Measurements from ENCODE around the gene HPSE.
"Not testable (repeated sequence)": the region's sequence is repeated elsewhere in the genome, so short reads cannot be mapped to it uniquely, and the experiment has no call there.

HPSE gene

DNA sequence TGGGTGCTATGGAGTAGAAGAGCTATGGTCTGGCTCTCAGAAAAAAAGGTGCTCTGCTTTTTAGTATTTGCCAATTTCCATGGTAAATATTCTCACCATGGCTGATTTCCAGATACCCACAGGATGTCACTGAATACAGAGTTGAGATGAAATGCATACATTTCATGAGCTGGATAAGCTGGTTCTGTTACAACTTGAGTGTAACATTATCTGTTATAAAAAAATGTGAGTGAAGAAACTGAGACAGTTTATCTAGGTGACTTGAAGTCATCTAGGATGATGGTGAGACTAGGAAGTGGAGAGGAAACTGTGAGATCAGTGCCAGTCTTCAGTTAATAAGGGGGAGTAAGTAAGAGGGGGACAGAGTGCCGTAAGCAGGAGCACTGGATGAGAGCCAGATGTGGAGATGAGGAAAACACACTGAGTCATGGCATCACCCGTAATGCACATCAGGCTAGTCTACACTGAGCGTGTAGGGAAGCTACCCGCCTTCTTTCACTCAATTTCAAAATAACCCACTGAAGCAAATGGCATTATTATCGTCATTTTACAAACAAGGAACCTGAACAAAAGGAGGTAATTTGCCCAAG, 5.0 kb downstream of the HPSE start:
- no peak for DNase-seq

DNA sequence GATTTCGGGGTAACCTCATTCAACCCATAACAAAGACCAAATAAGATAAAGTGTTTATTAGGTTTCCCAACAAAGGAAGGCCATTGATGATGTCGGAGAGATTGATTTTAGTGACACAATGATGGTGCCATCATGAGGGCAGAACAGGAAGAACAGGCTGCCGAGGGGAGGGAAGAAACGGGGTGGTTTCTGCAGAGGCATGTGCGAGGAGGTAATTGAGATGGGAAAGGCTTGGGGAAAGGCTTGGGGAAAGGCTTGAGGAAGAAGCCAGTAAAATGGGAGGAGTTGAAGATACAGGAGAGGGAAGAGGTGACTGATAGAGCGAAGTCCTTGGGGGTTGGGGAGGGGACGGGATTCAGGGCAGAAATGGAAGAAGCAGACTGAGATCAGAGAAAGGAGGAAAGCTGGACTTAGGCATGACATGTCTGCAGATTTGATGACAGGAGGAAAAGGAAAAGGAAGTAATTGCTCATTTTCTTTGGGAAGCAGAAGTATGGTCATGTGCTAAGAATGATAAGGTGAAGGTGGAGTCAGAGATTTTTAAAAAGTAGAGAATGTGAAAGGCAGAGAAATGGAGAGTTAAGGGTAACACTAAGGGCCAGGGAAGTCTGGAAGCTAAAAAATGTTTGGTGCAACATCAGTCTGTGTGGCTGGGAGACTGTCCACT, 6.0 kb downstream of the HPSE start:
- DNase-seq = no peak

- DNase-seq = no peak
These were observed 8.1 kb downstream of the HPSE start for GRCh38 chr4:83326546-83326945.

DNA sequence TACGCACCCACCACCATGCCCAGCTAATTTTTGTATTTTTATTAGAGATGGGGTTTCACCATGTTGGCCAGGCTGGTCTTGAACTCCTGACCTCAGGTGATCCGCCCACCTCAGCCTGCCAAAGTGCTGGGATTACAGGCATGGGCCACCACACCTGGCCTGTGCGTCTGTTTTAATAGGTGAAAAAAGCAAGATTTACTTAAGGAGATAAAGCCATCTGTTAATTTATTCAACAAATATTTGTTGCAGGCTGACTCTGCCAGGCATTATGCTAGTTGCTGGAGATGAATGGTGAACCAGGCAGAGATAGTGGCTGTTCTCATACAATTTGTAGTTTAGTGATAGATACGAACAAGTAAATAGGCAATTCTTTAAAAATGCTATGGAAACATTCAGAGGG, 9.3 kb downstream of the HPSE start:
- DNase-seq = not testable (repeated sequence)

DNA sequence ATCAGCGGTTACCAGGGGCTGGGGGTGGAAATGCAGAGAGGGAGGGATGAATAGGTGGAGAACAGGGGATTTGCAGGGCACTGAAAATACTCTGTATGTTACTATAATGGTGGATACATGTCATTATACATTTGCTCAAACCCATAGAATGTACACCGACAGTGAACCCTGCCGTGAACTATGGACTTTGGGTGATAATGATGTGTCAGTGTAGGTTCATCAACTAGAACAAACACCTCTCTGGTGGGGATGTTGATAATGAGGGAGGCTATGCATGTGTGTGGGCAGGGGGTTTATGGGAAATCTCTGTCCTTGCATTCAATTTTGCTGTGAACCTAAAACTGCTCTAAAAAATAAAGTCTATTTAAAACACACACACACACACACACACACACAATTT, 11.5 kb downstream of the HPSE start:
- no peak for DNase-seq

DNA sequence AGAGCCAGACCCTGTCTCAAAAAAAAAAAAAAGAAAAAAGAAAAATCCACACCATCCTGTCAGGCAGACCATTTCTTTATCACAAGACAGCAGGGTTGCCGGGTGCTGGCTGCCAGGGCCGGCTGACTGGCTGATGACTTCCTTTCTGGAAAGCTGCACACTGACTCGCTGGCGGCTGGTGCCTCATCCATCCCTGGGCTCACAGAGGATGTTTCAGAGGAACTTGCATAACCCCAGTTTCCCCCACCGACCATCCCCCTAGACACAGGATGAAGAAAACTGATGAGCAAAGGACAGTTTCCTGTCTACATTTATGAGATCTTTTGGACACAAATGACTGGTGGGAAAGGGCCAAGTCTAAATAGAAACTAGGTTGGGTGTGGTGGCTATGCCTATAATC, 14.1 kb downstream of the HPSE start:
- peak in 1 of 2 donors; percentile 75 for DNase-seq

DNA sequence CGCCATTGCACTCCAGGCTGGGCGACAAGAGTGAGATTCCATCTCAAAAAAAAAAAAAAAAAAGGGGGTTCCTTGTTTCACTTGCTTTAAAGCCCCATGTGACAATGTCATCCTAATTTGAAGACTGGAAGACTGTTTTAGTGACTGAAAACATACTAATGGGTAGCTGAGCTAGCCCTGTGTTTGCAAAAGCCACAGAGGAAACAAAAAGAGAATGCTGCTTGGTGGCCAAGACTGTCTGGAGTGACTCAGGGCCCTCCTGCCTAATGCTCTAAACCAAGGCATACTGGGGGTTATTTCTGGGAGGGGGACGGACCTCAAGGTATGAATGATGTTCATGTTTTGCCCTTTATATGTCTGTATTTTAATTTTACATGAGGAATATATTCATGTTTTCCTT, 16.0 kb downstream of the HPSE start:
- DNase-seq = no peak

DNA sequence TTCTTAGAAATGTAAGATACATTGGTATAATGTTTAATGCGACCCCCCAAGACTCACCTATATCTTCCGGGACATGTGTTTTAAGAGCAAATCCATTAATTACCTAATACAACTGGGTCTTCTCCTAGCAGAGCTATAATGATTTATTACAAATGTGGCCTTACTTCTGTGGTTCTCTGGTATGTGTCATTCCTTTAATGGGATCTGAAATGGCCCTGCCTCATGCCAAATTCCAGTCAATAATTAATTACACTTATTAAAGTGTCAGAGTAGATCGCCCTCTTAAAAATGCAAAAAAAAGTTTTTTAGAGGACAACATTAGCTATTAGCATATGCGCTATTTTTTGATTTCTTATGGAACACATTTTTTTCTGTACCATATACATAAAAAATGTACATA, 17.0 kb downstream of the HPSE start:
- DNase-seq = no peak

GRCh38 chr4:83316459-83317165, 18.0 kb downstream of the HPSE start:
- peak in 1 of 2 donors; percentile 48 for DNase-seq

- no peak for DNase-seq
These were observed 19.2 kb downstream of the HPSE start for GRCh38 chr4:83315341-83315870.

DNA sequence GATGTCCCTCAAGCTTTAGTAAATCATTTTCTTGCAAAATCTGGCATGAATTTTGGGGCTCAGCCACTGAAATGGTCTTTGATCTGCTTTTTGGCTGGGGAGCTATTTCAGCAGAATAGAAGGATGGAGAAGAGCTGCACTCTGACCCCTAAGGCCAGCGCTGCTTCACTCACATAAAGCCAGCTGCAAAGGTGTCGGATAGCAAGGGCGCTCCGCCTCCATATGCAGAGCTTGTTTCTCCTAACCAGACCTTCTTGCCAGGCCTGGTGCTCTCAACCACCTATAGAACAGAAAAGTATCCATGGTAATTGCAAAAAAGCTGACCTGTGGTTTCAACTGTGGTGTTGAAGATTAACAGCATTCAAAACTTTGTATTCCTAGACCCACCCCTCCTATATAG, 26.0 kb downstream of the HPSE start:
- no peak for DNase-seq

GRCh38 chr4:83307920-83308319, 26.7 kb downstream of the HPSE start:
- no peak for DNase-seq

DNA sequence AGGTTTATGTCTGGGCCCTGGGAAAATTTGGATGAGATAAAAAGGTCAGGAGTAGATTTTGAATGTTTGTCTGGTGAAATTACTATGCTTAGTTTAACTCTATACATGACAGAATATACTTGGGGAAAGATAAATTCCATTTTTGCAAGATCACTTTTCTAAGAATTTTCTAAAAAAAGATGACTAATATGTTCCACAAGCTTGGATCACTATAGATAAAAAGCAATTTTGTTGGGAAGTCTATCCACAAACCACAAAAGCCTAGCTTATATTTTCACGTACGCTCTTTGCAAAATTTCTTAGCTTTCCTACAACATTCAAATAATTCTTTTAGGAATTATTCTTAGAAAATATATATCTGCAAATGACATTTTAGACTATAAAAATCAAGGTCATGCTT, 29.5 kb downstream of the HPSE start:
- no peak for DNase-seq

DNA sequence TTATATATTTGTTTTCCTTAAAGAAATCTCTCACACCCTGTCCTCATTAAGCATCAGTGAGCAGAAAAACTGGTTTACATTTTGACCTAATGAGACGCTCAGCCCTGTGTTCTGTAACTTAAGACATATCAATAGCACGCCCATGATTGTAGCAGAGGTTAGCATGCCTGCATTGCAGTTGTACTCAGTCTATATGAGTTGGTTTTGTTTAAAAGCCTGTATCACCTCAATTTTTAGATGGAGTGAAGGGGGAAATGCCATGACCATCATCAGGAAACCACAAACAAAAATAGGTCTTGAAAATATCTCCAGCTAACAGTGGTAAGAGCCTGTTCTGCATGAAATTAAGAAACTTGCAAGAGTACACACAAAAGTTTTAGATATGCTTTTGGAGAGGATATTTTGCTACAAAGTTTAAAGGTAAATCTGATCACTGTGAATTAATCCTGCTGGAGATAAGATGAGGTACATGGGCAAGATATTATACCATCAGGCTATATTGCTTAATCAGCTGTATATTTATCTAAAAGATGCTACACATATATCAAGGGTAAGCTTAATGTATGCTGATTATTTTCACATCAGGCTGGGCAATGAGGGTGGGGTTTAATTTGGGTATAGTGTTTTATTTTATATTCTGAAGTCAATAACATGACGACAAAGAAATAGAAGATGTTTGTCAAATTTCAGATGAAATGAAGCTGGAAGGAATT, 36.9 kb downstream of the HPSE start:
- peak in 1 of 2 donors; percentile 28 for DNase-seq

- no peak for DNase-seq
These were observed 41.2 kb downstream of the HPSE start for GRCh38 chr4:83293305-83294046.

DNA sequence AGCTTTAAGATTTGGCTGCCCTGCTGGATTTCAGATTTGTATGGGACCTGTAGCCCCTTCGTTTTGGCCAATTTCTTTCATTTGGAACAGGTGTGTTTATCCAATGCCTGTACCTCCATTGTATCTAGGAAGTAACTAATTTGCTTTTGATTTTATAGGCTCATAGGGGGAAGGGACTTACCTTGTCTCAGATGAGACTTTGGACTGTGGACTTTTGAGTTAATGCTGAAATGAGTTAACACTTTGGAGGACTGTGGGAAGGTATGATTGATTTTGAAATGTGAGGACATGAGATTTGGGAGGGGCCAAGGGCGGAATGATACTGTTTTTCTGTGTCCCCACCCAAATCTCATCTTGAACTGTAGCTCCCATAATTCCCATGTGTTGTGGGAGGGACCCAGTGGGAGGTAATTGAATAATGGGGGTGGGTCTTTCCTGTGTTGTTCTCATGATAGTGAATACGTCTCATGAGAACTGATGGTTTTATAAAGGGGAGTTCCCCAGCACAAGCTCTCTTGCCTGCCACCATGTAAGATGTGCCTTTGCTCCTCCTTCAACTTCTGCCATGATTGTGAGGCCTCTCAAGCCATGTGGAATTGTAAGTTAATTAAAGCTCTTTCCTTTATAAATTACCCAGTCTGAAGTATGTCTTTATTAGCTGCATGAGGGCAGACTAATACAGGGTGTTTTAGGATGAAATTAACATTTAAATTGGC, 44.4 kb downstream of the HPSE start:
- DNase-seq = not testable (repeated sequence)

DNA sequence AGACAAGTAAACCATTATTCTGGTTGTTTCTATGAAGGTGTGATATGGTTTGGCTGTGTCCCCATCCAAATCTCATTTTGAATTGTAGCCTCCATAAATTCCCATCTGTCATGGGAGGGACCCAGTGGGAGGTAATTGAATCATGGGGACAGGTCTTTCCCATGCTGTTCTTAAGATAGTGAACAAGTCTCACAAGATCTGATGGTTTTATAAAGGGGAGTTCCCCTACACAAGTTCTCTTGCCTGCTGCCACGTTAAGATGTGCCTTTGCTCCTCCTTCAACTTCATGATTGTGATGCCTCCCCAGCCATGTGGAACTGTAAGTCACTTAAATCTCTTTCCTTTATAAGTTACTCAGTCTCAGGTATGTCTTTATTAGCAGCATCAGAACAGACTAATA, 46.3 kb downstream of the HPSE start:
- DNase-seq = not testable (repeated sequence)

DNA sequence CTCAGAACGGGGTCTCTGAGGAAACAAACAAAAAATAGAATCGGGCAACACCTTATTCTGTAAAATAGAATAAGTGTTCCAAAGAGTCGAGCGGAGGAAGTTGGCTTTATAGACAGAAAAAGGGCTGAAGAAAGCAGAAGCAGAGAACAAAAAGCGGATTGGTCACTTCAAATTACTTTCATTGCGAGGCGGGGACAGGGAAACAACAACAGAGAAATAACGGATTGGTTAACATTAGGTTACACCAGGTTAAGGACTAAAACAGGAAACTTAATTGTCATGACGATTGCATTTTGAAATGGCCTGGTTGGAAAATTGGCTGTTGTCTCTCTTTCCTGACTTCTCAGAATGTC, 49.6 kb downstream of the HPSE start:
- peak; percentile 67 to 68 for DNase-seq

DNA sequence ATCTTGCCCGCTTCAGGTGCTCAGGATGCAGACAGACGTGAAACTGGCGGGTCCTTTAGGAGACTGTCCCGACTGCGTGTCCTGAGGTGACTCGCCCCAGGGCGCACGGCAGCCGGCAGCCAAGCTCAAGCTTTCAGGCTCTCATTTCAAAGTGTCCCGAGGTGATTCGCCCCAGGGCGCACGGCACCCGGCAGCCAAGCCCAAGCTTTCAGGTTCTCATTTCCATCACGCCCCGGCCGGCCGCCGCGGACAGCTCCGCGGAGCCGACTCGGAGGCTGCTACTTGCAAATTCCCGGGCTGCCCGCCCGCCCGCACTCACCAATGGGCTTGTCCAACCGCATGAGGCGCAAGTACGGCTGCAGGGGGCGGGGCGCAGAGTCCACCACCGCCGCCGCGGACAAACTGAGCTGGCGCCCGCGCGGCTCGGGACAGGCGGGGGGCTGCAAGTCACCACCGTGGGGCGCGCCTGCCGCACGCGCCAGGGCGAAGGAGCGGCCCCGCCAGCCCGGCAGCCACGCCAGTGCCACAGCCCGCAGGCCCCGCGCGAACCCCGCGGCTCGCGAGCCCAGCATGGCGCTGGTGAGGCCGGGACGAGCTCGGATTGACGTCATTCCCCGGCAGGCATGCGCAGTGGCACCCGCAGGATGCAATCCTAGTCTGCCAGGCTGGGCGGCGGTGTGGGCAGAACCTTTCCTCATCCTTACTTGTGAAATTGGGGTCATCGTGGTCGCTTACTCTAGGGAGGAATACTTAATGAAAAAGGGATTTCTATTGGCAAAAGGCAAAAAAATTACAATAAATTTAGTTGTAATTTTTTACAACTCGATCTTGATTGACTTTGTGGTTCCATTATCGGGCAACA, 50.2 kb downstream of the HPSE start, which contains the start of gene COQ2:
COQ2 (minus strand) TSS at position 606 of the 862 bp plus-strand sequence; CDS start at position 572, 34 bp downstream.
- peak; percentile 93 to 94 for DNase-seq

GRCh38 chr4:83283181-83283580, 51.5 kb downstream of the HPSE start:
- DNase-seq = no peak

GRCh38 chr4:83282049-83282535, 52.6 kb downstream of the HPSE start:
- peak; percentile 52 to 83 for DNase-seq
